ENCODE measurements around the gene CCDC6. TPM values are rescaled to one million over a fixed set of nuclear protein-coding genes. Genes with fewer than 3 reads are reported as not detected.

Gene CCDC6
- total and polyA plus RNA-seq, 2 of the 4 experiments (the other 2 are of a cell fraction): 21.8 to 30.8 TPM

GRCh38 chr10:59887972-59888640 lies 18.2 kb downstream of the CCDC6 start:
- no TSS peak for BruUV-seq (replicated peaks)
- no peak overlapping the region for H3K56ac ChIP-seq (ENCODE audit: extremely low read depth, insufficient read depth, low read length)
- DNase-seq: no peak
- no peak overlapping the region for H2AFZ ChIP-seq (replicated peaks; ENCODE audit: low read length, poor library complexity)
- peaks cover 36 to 66% of the 10 kb centered on the region in 2 experiments for H3K79me1 ChIP-seq (ENCODE audit: low read depth in 1 of 2, low read length in 2 of 2)
- H2BK120ac ChIP-seq (ENCODE audit: low read depth, low read length): no peak overlapping the region
- H3K18ac ChIP-seq (ENCODE audit: low read depth, low read length): no peak overlapping the region
- POLR2A ChIA-PET (ENCODE audit: unreplicated experiment): no interaction called here
- peaks cover 29% of the 10 kb centered on the region; the same call in 1 of the 2 replicates for H4K20me1 ChIP-seq (ENCODE audit: insufficient read depth, low read length)
- no peak overlapping the region for H4K5ac ChIP-seq (ENCODE audit: low read depth, low read length)
- H3K4me3 ChIP-seq (ENCODE audit: insufficient read depth, low read depth, low read length): no peak overlapping the region
- TF ChIP-seq RCOR1 (IDR thresholded peaks at IDR 0.05; ENCODE audit: insufficient replicate concordance, low read length) (no peak), RFX5 (IDR thresholded peaks at IDR 0.05; ENCODE audit: low read depth, low read length) (no peak), NFE2L2 (IDR thresholded peaks at IDR 0.05; ENCODE audit: low read depth, low read length) (no peak), BHLHE40 (IDR thresholded peaks at IDR 0.05; ENCODE audit: low read depth, low read length) (no peak), CTCF (conservative IDR thresholded peaks at IDR 0.05; ENCODE audit: low read depth, low read length) (no peak), ELK1 (IDR thresholded peaks at IDR 0.05; ENCODE audit: borderline replicate concordance, low read depth, low read length) (no peak)
- peaks cover 4% of the 10 kb centered on the region; the same call in 1 of the 2 replicates for H3K36me3 ChIP-seq (ENCODE audit: control insufficient read depth, insufficient read depth, low read length)
- no peak overlapping the region for H2BK15ac ChIP-seq (ENCODE audit: low read depth, low read length)
- H2BK5ac ChIP-seq (ENCODE audit: low read depth, low read length, poor library complexity, severe bottlenecking): no peak overlapping the region
- intact Hi-C loops (cut with micrococcal nuclease) (no loop called here), dilution Hi-C loops (cut with HindIII; ENCODE audit: low sequenced_read_pairs, unreplicated experiment) (no loop called here), in situ Hi-C loops (cut with MboI; ENCODE audit: low sequenced_read_pairs) (loop anchor here (25.0 kb wide), 1 partner anchor 524 kb away; no protein-coding TSS in a partner anchor)
- no peak overlapping the region for H3K4me2 ChIP-seq (ENCODE audit: low read depth, low read length)
- H2AK9ac ChIP-seq (replicated peaks; ENCODE audit: low read depth, low read length, poor library complexity): no peak overlapping the region
- no peak overlapping the region for H3K4ac ChIP-seq (ENCODE audit: low read depth, low read length)
- CTCF ChIA-PET: no interaction called here
- H2AK5ac ChIP-seq (ENCODE audit: low read depth, low read length): no peak overlapping the region
- H3K9me1 ChIP-seq (ENCODE audit: insufficient read depth, low read length): peaks cover 11% of the 10 kb centered on the region; the same call in 1 of the 2 replicates
- no peak overlapping the region for H3K9ac ChIP-seq (ENCODE audit: low read depth, low read length)
- H3K9me3 ChIP-seq (ENCODE audit: control insufficient read depth, insufficient read depth, low read length): no peaks in the 10 kb centered on the region
- 83% methylated on average over 3 of the region's 6 CpGs; no CpG with 5 or more reads in 1 of the 2 experiments for WGBS, 2 experiments (ENCODE audit: extremely low coverage in 2 of 2, insufficient read length in 1 of 2)
- no peak overlapping the region for H4K91ac ChIP-seq (ENCODE audit: insufficient read depth, low read depth, low read length)
- no peaks in the 10 kb centered on the region for H3K4me1 ChIP-seq (ENCODE audit: control insufficient read depth, insufficient read depth, low read length)
- H3K27ac ChIP-seq (ENCODE audit: insufficient read depth, low read length): no peak overlapping the region
- H3K27me3 ChIP-seq (ENCODE audit: control insufficient read depth, insufficient read depth, low read length): no peaks in the 10 kb centered on the region
- H3K23ac ChIP-seq (ENCODE audit: low read depth, low read length): no peak overlapping the region
- no peak overlapping the region for H4K8ac ChIP-seq (ENCODE audit: low read depth in 2 of 2, low read length in 2 of 2)
- no peak overlapping the region for H3K14ac ChIP-seq (replicated peaks; ENCODE audit: low read depth, low read length)
- no peak overlapping the region for H2BK20ac ChIP-seq (ENCODE audit: low read depth, low read length)
- ATAC-seq (ENCODE audit: low read depth): no peak

All from IMR-90 (cell line).